D721Med (cell line): ENCODE results near the gene ALLC.

Source experiments
- DNase-seq: peaks from one replicate; pipeline ENCODE4 v3.0.0; 2011; ENCODE audit warnings: low spot score; ENCODE audit not compliant: insufficient read length
- FAIRE-seq: peaks from 2 replicates; lab custom pipeline; 2011; peaks lifted over from hg19 to GRCh38; lab: Jason Lieb, UNC
- CTCF ChIP-seq: IDR thresholded peaks from 2 replicates; pipeline ENCODE4 v1.5.1; 2012; ENCODE audit warnings: mild to moderate bottlenecking, control low read depth; ENCODE audit not compliant: insufficient read depth; ENCODE audit errors: missing control alignments

Gene ALLC

GRCh38 chr2:3677436-3677835 is 19.4 kb downstream of the ALLC start:
- FAIRE-seq: no peak
- DNase-seq: no peak
- no peak for TF ChIP-seq CTCF

- FAIRE-seq: no peak
- no peak for DNase-seq
- TF ChIP-seq CTCF: no peak
Measured at GRCh38 chr2:3678212-3678611, 20.2 kb downstream of the ALLC start.

GRCh38 chr2:3679180-3679579 is 21.2 kb downstream of the ALLC start:
- FAIRE-seq (no peak), DNase-seq (no peak)
- no peak for TF ChIP-seq CTCF

GRCh38 chr2:3679616-3680393 is 21.8 kb downstream of the ALLC start:
- TF ChIP-seq CTCF: no peak
- no peak for DNase-seq
- no peak for FAIRE-seq

GRCh38 chr2:3680548-3681345 is 22.7 kb downstream of the ALLC start:
- no peak for TF ChIP-seq CTCF
- FAIRE-seq: no peak
- no peak for DNase-seq

GRCh38 chr2:3681625-3682024 is 23.6 kb downstream of the ALLC start:
- no peak for TF ChIP-seq CTCF
- FAIRE-seq (no peak), DNase-seq (no peak)

GRCh38 chr2:3682811-3683210 is 24.8 kb downstream of the ALLC start:
- TF ChIP-seq CTCF: no peak
- DNase-seq (no peak), FAIRE-seq (no peak)
